H9 (cell line): ENCODE results near the gene WIPF2. TPM values are rescaled to one million over a fixed set of nuclear protein-coding genes. Genes with fewer than 3 reads are reported as not detected.

Source experiments
- DNase-seq: peaks from one replicate; pipeline ENCODE4 v3.0.0-alpha.2; 2017
- H2AFZ ChIP-seq: one replicate; pipeline ENCODE4 v1.6.1; 2013; ENCODE audit warnings: mild to moderate bottlenecking, low read length, control low read depth, moderate library complexity
- H2AK5ac ChIP-seq: 2 replicates; pipeline ENCODE4 v1.6.1; 2013; ENCODE audit warnings: low read length, control low read depth, mixed read lengths; ENCODE audit not compliant: insufficient read length
- H2BK120ac ChIP-seq: one replicate; pipeline ENCODE4 v1.6.1; 2013; ENCODE audit warnings: low read depth, mild to moderate bottlenecking, low read length, control low read depth, inconsistent platforms; ENCODE audit not compliant: poor library complexity, severe bottlenecking
- H2BK12ac ChIP-seq: 2 replicates; pipeline ENCODE4 v1.6.1; 2013; ENCODE audit warnings: low read length, control low read depth, mixed read lengths, low read depth; ENCODE audit not compliant: insufficient read length
- H2BK15ac ChIP-seq: 2 replicates; pipeline ENCODE4 v1.6.1; 2013; ENCODE audit warnings: low read depth, low read length, control low read depth
- H2BK20ac ChIP-seq: one replicate; pipeline ENCODE4 v1.6.1; 2013; ENCODE audit warnings: low read depth, mild to moderate bottlenecking, low read length, control low read depth, inconsistent platforms; ENCODE audit not compliant: poor library complexity, severe bottlenecking
- H2BK5ac ChIP-seq: 2 replicates; pipeline ENCODE4 v1.6.1; 2013; ENCODE audit warnings: low read length, control low read depth, mixed read lengths; ENCODE audit not compliant: insufficient read length
- H3K14ac ChIP-seq: 2 replicates; pipeline ENCODE4 v1.6.1; 2013; ENCODE audit warnings: low read length, control low read depth; ENCODE audit not compliant: insufficient read depth
- H3K18ac ChIP-seq: 2 replicates; pipeline ENCODE4 v1.6.1; 2013; ENCODE audit warnings: low read depth, mild to moderate bottlenecking, mixed read lengths, low read length, control low read depth; ENCODE audit not compliant: insufficient read length
- H3K23ac ChIP-seq: 2 replicates; pipeline ENCODE4 v1.6.1; 2013; ENCODE audit warnings: low read length, control low read depth, mixed read lengths, low read depth; ENCODE audit not compliant: insufficient read length
- H3K23me2 ChIP-seq: 2 replicates; pipeline ENCODE4 v1.6.1; 2013; ENCODE audit warnings: low read depth, mild to moderate bottlenecking, mixed read lengths, low read length, control low read depth; ENCODE audit not compliant: insufficient read length, poor library complexity, severe bottlenecking
- H3K27ac ChIP-seq: 2 replicates; pipeline ENCODE4 v1.5.1; 2013; ENCODE audit warnings: low read length, control low read depth, mixed read lengths, low read depth; ENCODE audit not compliant: insufficient read length
- H3K27me3 ChIP-seq: 2 replicates; pipeline ENCODE4 v1.6.1; 2013; ENCODE audit warnings: low read length, control low read depth, inconsistent platforms; ENCODE audit not compliant: insufficient read depth
- H3K4ac ChIP-seq: 2 replicates; pipeline ENCODE4 v1.6.1; 2013; ENCODE audit warnings: low read depth, mild to moderate bottlenecking, control low read depth, inconsistent platforms, low read length, moderate library complexity
- H3K4me1 ChIP-seq: 2 replicates; pipeline ENCODE4 v1.6.1; 2013; ENCODE audit warnings: low read length, control low read depth, inconsistent platforms; ENCODE audit not compliant: insufficient read depth
- H3K4me2 ChIP-seq: 2 replicates; pipeline ENCODE4 v1.6.1; 2013; ENCODE audit warnings: low read length, control low read depth, mixed read lengths; ENCODE audit not compliant: insufficient read length, insufficient read depth
- H3K56ac ChIP-seq: 2 replicates; pipeline ENCODE4 v1.6.1; 2013; ENCODE audit warnings: low read depth, mild to moderate bottlenecking, mixed read lengths, low read length, control low read depth; ENCODE audit not compliant: insufficient read length
- H3K79me1 ChIP-seq: 2 replicates; pipeline ENCODE4 v1.6.1; 2013; ENCODE audit warnings: low read depth, mild to moderate bottlenecking, moderate library complexity, low read length, control low read depth, inconsistent platforms; ENCODE audit not compliant: insufficient read depth, poor library complexity, severe bottlenecking
- H3K79me2 ChIP-seq: 2 replicates; pipeline ENCODE4 v1.6.1; 2013; ENCODE audit warnings: low read length, control low read depth, inconsistent platforms; ENCODE audit not compliant: insufficient read depth
- H3K9ac ChIP-seq: 2 replicates; pipeline ENCODE4 v1.6.1; 2013; ENCODE audit warnings: low read length, control low read depth, mixed read lengths; ENCODE audit not compliant: insufficient read length; ENCODE audit errors: extremely low read depth
- H3K9me3 ChIP-seq: one replicate; pipeline ENCODE4 v1.6.1; 2013; ENCODE audit warnings: low read depth, low read length, inconsistent platforms; ENCODE audit not compliant: control insufficient read depth
- H3T11ph ChIP-seq: one replicate; pipeline ENCODE4 v1.6.1; 2013; ENCODE audit warnings: mild to moderate bottlenecking, low read length, control low read depth, inconsistent platforms
- H4K20me1 ChIP-seq: one replicate; pipeline ENCODE4 v1.6.1; 2013; ENCODE audit not compliant: control insufficient read depth, insufficient read length, insufficient read depth
- H4K5ac ChIP-seq: 2 replicates; pipeline ENCODE4 v1.6.1; 2013; ENCODE audit warnings: low read depth, mild to moderate bottlenecking, mixed read lengths, low read length, control low read depth; ENCODE audit not compliant: insufficient read length
- H4K8ac ChIP-seq: replicated peaks from 2 replicates; pipeline ENCODE4 v1.6.1; 2013; ENCODE audit warnings: low read length, control low read depth, mixed read lengths, low read depth; ENCODE audit not compliant: insufficient read length
- H4K91ac ChIP-seq: 2 replicates; pipeline ENCODE4 v1.6.1; 2013; ENCODE audit warnings: low read depth, mild to moderate bottlenecking, moderate library complexity, mixed read lengths, low read length, control low read depth; ENCODE audit not compliant: insufficient read length
- H3K27ac Mint-ChIP-seq, 3 experiments: 2 replicates in 2 of 3; 3 replicates in 1 of 3; pipeline ENCODE4 v1.8.0; 2020 to 2021; ENCODE audit warnings: mixed read lengths in 3 of 3, mild to moderate bottlenecking in 1 of 3, moderate library complexity in 1 of 3
- H3K27me3 Mint-ChIP-seq: 2 replicates; pipeline ENCODE4 v1.8.0; 2021; ENCODE audit warnings: low read depth, mild to moderate bottlenecking, moderate library complexity, mixed read lengths
- H3K36me3 Mint-ChIP-seq, 3 experiments: 2 replicates in 2 of 3; 3 replicates in 1 of 3; pipeline ENCODE4 v1.8.0; 2020 to 2021; ENCODE audit warnings: low read depth in 3 of 3, mixed read lengths in 3 of 3; ENCODE audit not compliant: insufficient read depth in 1 of 3
- H3K4me1 Mint-ChIP-seq, 2 experiments: 2 replicates each; pipeline ENCODE4 v1.8.0; 2020; ENCODE audit warnings: mixed read lengths in 2 of 2
- H3K4me3 Mint-ChIP-seq, 2 experiments: 2 replicates in 1 of 2; 3 replicates in 1 of 2; pipeline ENCODE4 v1.8.0; 2020 to 2021; ENCODE audit warnings: mild to moderate bottlenecking in 2 of 2, mixed read lengths in 2 of 2, moderate library complexity in 1 of 2
- H3K9me3 Mint-ChIP-seq, 2 experiments: 2 replicates in 1 of 2; 3 replicates in 1 of 2; pipeline ENCODE4 v1.8.0; 2020; ENCODE audit warnings: mild to moderate bottlenecking in 2 of 2, mixed read lengths in 2 of 2, moderate library complexity in 1 of 2
- CTCF ChIP-seq: fragments of 200-600 bp; sonication (generic); conservative IDR thresholded peaks from 3 replicates; pipeline ENCODE4 v1.8.0; 2021; ENCODE audit warnings: antibody characterized with exemption, mild to moderate bottlenecking
- WGBS: extraction: QIAGEN DNeasy Blood & Tissue Kit; methylation state at CpG from one replicate; pipeline ENCODE4 v1.1.7; 2013; ENCODE audit warnings: missing lambda C conversion rate, low lambda C conversion rate, mixed read lengths; ENCODE audit not compliant: insufficient read length; ENCODE audit errors: extremely low coverage; 5-methylcytosine and 5-hydroxymethylcytosine counted together
- total RNA-seq: library from RNA; stranded (reverse); gene quantifications from 2 replicates; pipeline ENCODE4 v1.2.1, GENCODE V29; 2021

Gene WIPF2
- total RNA-seq, 1 experiment from 2014 or later = 24.2 TPM

GRCh38 chr17:40326014-40326831 is 107.1 kb downstream of the WIPF2 start:
- no peak overlapping the region for H2AFZ ChIP-seq
- no peak overlapping the region for H3K18ac ChIP-seq
- H3K27me3 Mint-ChIP-seq = peaks cover 11% of the 10 kb centered on the region
- H3K23me2 ChIP-seq = no peaks in the 10 kb centered on the region
- no peak overlapping the region for H3K14ac ChIP-seq
- H3K9me3 Mint-ChIP-seq = no peaks in the 10 kb centered on the region
- H2AK5ac ChIP-seq = no peak overlapping the region
- H2BK20ac ChIP-seq = no peak overlapping the region
- H4K91ac ChIP-seq = no peak overlapping the region
- peaks cover 3% of the 10 kb centered on the region; the same call in 1 of the 2 replicates for H3K79me2 ChIP-seq
- H3K9ac ChIP-seq = no peak overlapping the region
- H3K23ac ChIP-seq = no peak overlapping the region
- H2BK15ac ChIP-seq = no peak overlapping the region
- no peaks in the 10 kb centered on the region for H4K20me1 ChIP-seq
- no CpG with 5 or more reads among the region's 17 CpGs for WGBS
- no peak overlapping the region for H3K4ac ChIP-seq
- H2BK5ac ChIP-seq = no peak overlapping the region
- TF ChIP-seq CTCF = no peak
- H3K79me1 ChIP-seq = no peaks in the 10 kb centered on the region
- no peaks in the 10 kb centered on the region for H3K27me3 ChIP-seq
- no peak overlapping the region for H3K27ac Mint-ChIP-seq
- no peak overlapping the region for H3K56ac ChIP-seq
- no peaks in the 10 kb centered on the region for H3K9me3 ChIP-seq
- H2BK120ac ChIP-seq = no peak overlapping the region
- no peaks in the 10 kb centered on the region; the same call in 1 of the 2 replicates for H3K4me1 ChIP-seq
- H4K8ac ChIP-seq = no peak overlapping the region
- no peak for DNase-seq
- H3K36me3 Mint-ChIP-seq = peaks cover 1 to 2% (median 2%) of the 10 kb centered on the region in 3 experiments
- H3K4me3 Mint-ChIP-seq = no peak overlapping the region
- H3T11ph ChIP-seq = no peak overlapping the region
- H4K5ac ChIP-seq = no peak overlapping the region
- no peak overlapping the region for H2BK12ac ChIP-seq
- H3K4me2 ChIP-seq = no peak overlapping the region
- peaks cover 22 to 32% of the 10 kb centered on the region in 2 experiments for H3K4me1 Mint-ChIP-seq
- H3K27ac ChIP-seq = no peak overlapping the region
